ENCODE results near the gene PCDH8. TPM values are rescaled to one million over a fixed set of nuclear protein-coding genes. Genes with fewer than 3 reads are reported as not detected.

Gene PCDH8
- total and polyA plus RNA-seq, 2 of the 13 experiments (the other 11 are each of a cell fraction or from before 2014, with no cell fraction given) = not detected

GRCh38 chr13:52850396-52851136, 2.1 kb upstream of the PCDH8 start (continued):
- TF ChIP-seq ZBTB40 (IDR thresholded peaks at IDR 0.05) = peak; percentile 17; the same call in 1 of the 2 replicates
- TF ChIP-seq ZBTB40 (CRISPR knock-in tag; IDR thresholded peaks at IDR 0.05) = peak; percentile 72; the same call in 1 of the 2 replicates
- 0 out of 2 replicates have a peak, but pooled peaks have one; percentile 35 for TF ChIP-seq ZNF761 (CRISPR knock-in tag; conservative IDR thresholded peaks at IDR 0.05)
- peak; percentile 60 for TF ChIP-seq XRCC5 (optimal IDR thresholded peaks at IDR 0.05; ENCODE audit: low read length)
- TF ChIP-seq BRCA1 (CRISPR knock-in tag; IDR thresholded peaks at IDR 0.05) = peak; percentile 86; the same call in 1 of the 2 replicates
- peak; percentile 51; the same call in 1 of the 2 replicates for TF ChIP-seq MXD4 (CRISPR knock-in tag; IDR thresholded peaks at IDR 0.05)
- TF ChIP-seq FOXK1 (CRISPR knock-in tag; IDR thresholded peaks at IDR 0.05; ENCODE audit: borderline replicate concordance, low read depth) = peak; percentile 70; the same call in 1 of the 2 replicates
